ENCODE measurements around the gene RPS6KA2. TPM values are rescaled to one million over a fixed set of nuclear protein-coding genes. Genes with fewer than 3 reads are reported as not detected.

RPS6KA2 gene
- total RNA-seq, 1 experiment from 2014 or later, result 12.3 TPM

- H2BK20ac ChIP-seq (ENCODE audit: low read depth, low read length, poor library complexity, severe bottlenecking), result no peak overlapping the region
- H2BK12ac ChIP-seq (ENCODE audit: insufficient read length, low read depth, low read length), result no peak overlapping the region
- no peak overlapping the region for H3K23ac ChIP-seq (ENCODE audit: insufficient read length, low read depth, low read length)
- H2BK120ac ChIP-seq (ENCODE audit: low read depth, low read length, poor library complexity, severe bottlenecking), result no peak overlapping the region
- no peaks in the 10 kb centered on the region for H3K23me2 ChIP-seq (ENCODE audit: insufficient read length, low read depth, low read length, poor library complexity, severe bottlenecking)
- H4K8ac ChIP-seq (replicated peaks; ENCODE audit: insufficient read length, low read depth, low read length), result no peak overlapping the region
- no peak overlapping the region for H4K5ac ChIP-seq (ENCODE audit: insufficient read length, low read depth, low read length)
- no peak overlapping the region for H3K4me3 Mint-ChIP-seq
- no peak overlapping the region for H3K18ac ChIP-seq (ENCODE audit: insufficient read length, low read depth, low read length)
- no peak overlapping the region for H3K27ac ChIP-seq (ENCODE audit: insufficient read length, low read depth, low read length)
- H4K20me1 ChIP-seq (ENCODE audit: control insufficient read depth, insufficient read depth, insufficient read length), result no peaks in the 10 kb centered on the region
- no peak overlapping the region for H3T11ph ChIP-seq (ENCODE audit: low read length)
- H2BK15ac ChIP-seq (ENCODE audit: low read depth, low read length), result no peak overlapping the region
- no peak overlapping the region for H2AK5ac ChIP-seq (ENCODE audit: insufficient read length, low read length)
- no peak overlapping the region for H3K14ac ChIP-seq (ENCODE audit: insufficient read depth, low read length)
- no peaks in the 10 kb centered on the region for H3K27me3 Mint-ChIP-seq (ENCODE audit: low read depth)
- H3K4me2 ChIP-seq (ENCODE audit: insufficient read depth, insufficient read length, low read length), result no peak overlapping the region
- no peak overlapping the region for H2AFZ ChIP-seq (ENCODE audit: low read length)
- no peak overlapping the region for H4K91ac ChIP-seq (ENCODE audit: insufficient read length, low read depth, low read length)
- no peak for DNase-seq
- peaks cover 4% of the 10 kb centered on the region in 2 experiments; a peak in 3 of 5 replicates for H3K9me3 Mint-ChIP-seq
- peaks cover 5 to 12% of the 10 kb centered on the region in 2 experiments; a peak in 3 of 4 replicates for H3K4me1 Mint-ChIP-seq
- H3K27ac Mint-ChIP-seq, result no peak overlapping the region
- no peaks in the 10 kb centered on the region for H3K79me1 ChIP-seq (ENCODE audit: insufficient read depth, low read depth, low read length, poor library complexity, severe bottlenecking)
- H3K9me3 ChIP-seq (ENCODE audit: control insufficient read depth, low read depth, low read length), result no peaks in the 10 kb centered on the region
- no peak overlapping the region for H3K56ac ChIP-seq (ENCODE audit: insufficient read length, low read depth, low read length)
- no CpG with 5 or more reads among the region's 8 CpGs for WGBS (ENCODE audit: extremely low coverage, insufficient read length, low lambda C conversion rate)
- no peaks in the 10 kb centered on the region for H3K4me1 ChIP-seq (ENCODE audit: insufficient read depth, low read length)
- no peaks in the 10 kb centered on the region for H3K79me2 ChIP-seq (ENCODE audit: insufficient read depth, low read length)
- TF ChIP-seq CTCF (conservative IDR thresholded peaks at IDR 0.05), result no peak
- no peak overlapping the region for H3K4ac ChIP-seq (ENCODE audit: low read depth, low read length)
- no peak overlapping the region for H2BK5ac ChIP-seq (ENCODE audit: insufficient read length, low read length)
- H3K27me3 ChIP-seq (ENCODE audit: insufficient read depth, low read length), result no peaks in the 10 kb centered on the region
- H3K36me3 Mint-ChIP-seq (ENCODE audit: insufficient read depth in 1 of 3, low read depth in 3 of 3), result peaks cover 14 to 20% (median 18%) of the 10 kb centered on the region in 3 experiments
- no peak overlapping the region for H3K9ac ChIP-seq (ENCODE audit: extremely low read depth, insufficient read length, low read length)
These were observed 167.8 kb downstream of the RPS6KA2 start for GRCh38 chr6:166459272-166459671.
